Panc1 (cell line): ENCODE measurements around the gene ROBO4. TPM values are rescaled to one million over a fixed set of nuclear protein-coding genes. Genes with fewer than 3 reads are reported as not detected.

Experiments
- ATAC-seq: fragments of 200-7000 bp; cut with Tn5 transposase; 2 replicates; pipeline ENCODE4 v1.9.1; 2020; ENCODE audit warnings: mild to moderate bottlenecking, moderate library complexity
- BruUV-seq: library from RNA; stranded (reverse); fragments of 400-500 nt; replicated peaks from 2 replicates; lab custom pipeline; 2021; lab: Mats Ljungman, UMichigan
- CTCF ChIA-PET: fragments of 300-600 bp; sonication (Branson Sonifier 250); formaldehyde crosslinking; loops from one replicate; lab custom pipeline; 2022; ENCODE audit warnings: antibody characterized with exemption; lab: Charles Lee
- POLR2A ChIA-PET: fragments of 300-600 bp; sonication (Branson Sonifier 250); formaldehyde crosslinking; loops from one replicate; lab custom pipeline; 2022; ENCODE audit warnings: antibody characterized with exemption; lab: Charles Lee
- DNase-seq: peaks from one replicate; pipeline ENCODE4 v3.0.0-alpha.2; 2010; ENCODE audit warnings: low read depth, low spot score
- H3K27ac ChIP-seq: 2 replicates; pipeline ENCODE4 v1.5.1; 2011; ENCODE audit warnings: mild to moderate bottlenecking, low read length, inconsistent platforms
- H3K27me3 ChIP-seq: fragments of 200-500 bp; sonication (Bioruptor generic); 2 replicates; pipeline ENCODE4 v1.6.0; 2014; ENCODE audit warnings: low read length, inconsistent platforms; ENCODE audit not compliant: control insufficient read depth, insufficient read depth
- H3K36me3 ChIP-seq: fragments of 200-500 bp; sonication (Bioruptor generic); 2 replicates; pipeline ENCODE4 v1.5.1; 2014; ENCODE audit warnings: inconsistent platforms, mild to moderate bottlenecking, low read length, moderate library complexity; ENCODE audit not compliant: control insufficient read depth, insufficient read depth
- H3K4me1 ChIP-seq: 2 replicates; pipeline ENCODE4 v1.5.1; 2011; ENCODE audit warnings: inconsistent platforms, mild to moderate bottlenecking, low read length, moderate library complexity; ENCODE audit not compliant: control insufficient read depth, insufficient read depth
- H3K4me3 ChIP-seq, 2 experiments: 2 replicates each; pipeline ENCODE4 v1.5.1; 2011 to 2012; ENCODE audit warnings: low read depth in 2 of 2, low read length in 2 of 2, mild to moderate bottlenecking in 2 of 2, inconsistent platforms in 1 of 2, moderate library complexity in 1 of 2
- H3K9me3 ChIP-seq: fragments of 200-500 bp; sonication (Bioruptor generic); 2 replicates; pipeline ENCODE4 v1.5.1; 2014; ENCODE audit warnings: low read depth, mild to moderate bottlenecking, inconsistent platforms, low read length, moderate library complexity; ENCODE audit not compliant: control insufficient read depth, insufficient read depth
- POLR2AphosphoS5 ChIP-seq: IDR thresholded peaks from 2 replicates; pipeline ENCODE4 v1.6.1; 2012; ENCODE audit warnings: mild to moderate bottlenecking, low read depth, low read length, moderate library complexity
- SIN3A ChIP-seq: IDR thresholded peaks from 2 replicates; pipeline ENCODE4 v1.6.1; 2012; ENCODE audit warnings: low read depth, mild to moderate bottlenecking, low read length, moderate library complexity, borderline replicate concordance; ENCODE audit not compliant: insufficient read depth
- TCF7L2 ChIP-seq: IDR thresholded peaks from 2 replicates; pipeline ENCODE4 v1.6.1; 2011; ENCODE audit warnings: mild to moderate bottlenecking, low read depth, low read length, inconsistent platforms
- in situ Hi-C: cut with HindIII; loops from 2 replicates; pipeline ENCODE4 v1.10.0; 2016; ENCODE audit warnings: low sequenced_read_pairs, low pct_unique_long_range_greater_than_20kb
- intact Hi-C: fragments of 100-400 bp; cut with micrococcal nuclease; formaldehyde crosslinking; loops from one replicate; pipeline ENCODE4 v1.10.0; 2022; ENCODE audit not compliant: unreplicated experiment
- total RNA-seq: library from RNA; stranded (reverse); gene quantifications from one replicate; pipeline ENCODE4 v1.2.1, GENCODE V29; 2021; ENCODE audit not compliant: unreplicated experiment
- TF ChIP-seq, protein P1 (sequence below), 2 experiments: IDR thresholded peaks; 2 replicates each; pipeline ENCODE4 v1.6.1; 2011 to 2012; ENCODE audit warnings: low read depth in 2 of 2, control low read depth in 1 of 2, low read length in 1 of 2, mild to moderate bottlenecking in 1 of 2, moderate library complexity in 1 of 2; ENCODE audit not compliant: insufficient read depth in 1 of 2
- TF ChIP-seq, protein P2 (sequence below): fragments of 450-650 bp; IDR thresholded peaks from 2 replicates; pipeline ENCODE4 v1.5.1; 2017; ENCODE audit warnings: mild to moderate bottlenecking

The ROBO4 gene
- total RNA-seq, 1 experiment from 2014 or later: 0.26 TPM

DNA sequence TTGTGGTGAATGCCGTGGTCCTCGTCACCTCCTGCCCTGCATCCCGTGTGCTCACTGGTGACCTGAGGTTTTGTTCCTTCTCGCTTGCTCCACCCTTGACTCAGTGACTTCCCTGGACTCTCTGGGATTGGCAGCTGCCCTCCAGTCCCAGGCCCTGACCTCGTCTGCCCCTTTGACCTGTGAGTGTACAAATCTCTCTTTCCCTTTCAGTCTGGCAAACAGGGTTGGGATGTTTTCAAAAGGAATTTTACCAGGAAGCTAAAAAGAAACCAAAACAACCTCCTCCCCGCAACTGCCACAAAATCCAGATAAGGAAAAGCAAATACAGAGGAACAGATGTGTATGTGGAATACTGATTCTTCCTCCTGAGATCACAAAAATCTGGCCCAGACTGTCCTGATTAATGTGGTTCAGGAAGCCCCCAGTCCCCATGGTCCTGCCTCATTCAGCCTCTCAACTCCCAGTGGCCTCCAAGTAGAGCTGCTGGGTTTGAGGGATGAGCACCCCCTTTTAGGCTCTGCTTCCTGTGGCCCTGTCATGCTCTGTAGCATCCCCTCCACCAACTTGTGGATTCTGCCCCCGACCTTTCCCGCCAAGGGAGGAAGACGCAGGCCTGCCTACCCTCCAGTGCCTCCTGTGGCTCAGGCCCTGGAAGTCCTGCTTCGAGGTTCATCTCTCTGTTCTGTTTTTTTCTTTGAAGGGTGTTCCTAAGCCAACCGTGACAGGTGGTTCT is 15.2 kb downstream of the ROBO4 start:
- Histone ChIP-seq H3K9me3 (no peaks in the 10 kb centered on the region), H3K27me3 (no peaks in the 10 kb centered on the region; the same call in 1 of the 2 replicates), H3K4me1 (peaks cover 3% of the 10 kb centered on the region; the same call in 1 of the 2 replicates), H3K27ac (no peak overlapping the region), H3K36me3 (no peaks in the 10 kb centered on the region), H3K4me3 (no peak overlapping the region)
- POLR2A ChIA-PET: interaction anchor here (0.8 to 1.1 kb wide), 2 partner anchors 20 to 260 kb away, joined by 4 to 8 read pairs; partner anchors contain the start of gene TBRG1
- intact Hi-C loops: no loop called here
- TF ChIP-seq, protein P1, sequence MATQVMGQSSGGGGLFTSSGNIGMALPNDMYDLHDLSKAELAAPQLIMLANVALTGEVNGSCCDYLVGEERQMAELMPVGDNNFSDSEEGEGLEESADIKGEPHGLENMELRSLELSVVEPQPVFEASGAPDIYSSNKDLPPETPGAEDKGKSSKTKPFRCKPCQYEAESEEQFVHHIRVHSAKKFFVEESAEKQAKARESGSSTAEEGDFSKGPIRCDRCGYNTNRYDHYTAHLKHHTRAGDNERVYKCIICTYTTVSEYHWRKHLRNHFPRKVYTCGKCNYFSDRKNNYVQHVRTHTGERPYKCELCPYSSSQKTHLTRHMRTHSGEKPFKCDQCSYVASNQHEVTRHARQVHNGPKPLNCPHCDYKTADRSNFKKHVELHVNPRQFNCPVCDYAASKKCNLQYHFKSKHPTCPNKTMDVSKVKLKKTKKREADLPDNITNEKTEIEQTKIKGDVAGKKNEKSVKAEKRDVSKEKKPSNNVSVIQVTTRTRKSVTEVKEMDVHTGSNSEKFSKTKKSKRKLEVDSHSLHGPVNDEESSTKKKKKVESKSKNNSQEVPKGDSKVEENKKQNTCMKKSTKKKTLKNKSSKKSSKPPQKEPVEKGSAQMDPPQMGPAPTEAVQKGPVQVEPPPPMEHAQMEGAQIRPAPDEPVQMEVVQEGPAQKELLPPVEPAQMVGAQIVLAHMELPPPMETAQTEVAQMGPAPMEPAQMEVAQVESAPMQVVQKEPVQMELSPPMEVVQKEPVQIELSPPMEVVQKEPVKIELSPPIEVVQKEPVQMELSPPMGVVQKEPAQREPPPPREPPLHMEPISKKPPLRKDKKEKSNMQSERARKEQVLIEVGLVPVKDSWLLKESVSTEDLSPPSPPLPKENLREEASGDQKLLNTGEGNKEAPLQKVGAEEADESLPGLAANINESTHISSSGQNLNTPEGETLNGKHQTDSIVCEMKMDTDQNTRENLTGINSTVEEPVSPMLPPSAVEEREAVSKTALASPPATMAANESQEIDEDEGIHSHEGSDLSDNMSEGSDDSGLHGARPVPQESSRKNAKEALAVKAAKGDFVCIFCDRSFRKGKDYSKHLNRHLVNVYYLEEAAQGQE (IDR thresholded peaks at IDR 0.05; ENCODE audit: insufficient read depth in 1 of 2, low read depth in 2 of 2, low read length in 1 of 2): no peak
- TF ChIP-seq, protein P2, sequence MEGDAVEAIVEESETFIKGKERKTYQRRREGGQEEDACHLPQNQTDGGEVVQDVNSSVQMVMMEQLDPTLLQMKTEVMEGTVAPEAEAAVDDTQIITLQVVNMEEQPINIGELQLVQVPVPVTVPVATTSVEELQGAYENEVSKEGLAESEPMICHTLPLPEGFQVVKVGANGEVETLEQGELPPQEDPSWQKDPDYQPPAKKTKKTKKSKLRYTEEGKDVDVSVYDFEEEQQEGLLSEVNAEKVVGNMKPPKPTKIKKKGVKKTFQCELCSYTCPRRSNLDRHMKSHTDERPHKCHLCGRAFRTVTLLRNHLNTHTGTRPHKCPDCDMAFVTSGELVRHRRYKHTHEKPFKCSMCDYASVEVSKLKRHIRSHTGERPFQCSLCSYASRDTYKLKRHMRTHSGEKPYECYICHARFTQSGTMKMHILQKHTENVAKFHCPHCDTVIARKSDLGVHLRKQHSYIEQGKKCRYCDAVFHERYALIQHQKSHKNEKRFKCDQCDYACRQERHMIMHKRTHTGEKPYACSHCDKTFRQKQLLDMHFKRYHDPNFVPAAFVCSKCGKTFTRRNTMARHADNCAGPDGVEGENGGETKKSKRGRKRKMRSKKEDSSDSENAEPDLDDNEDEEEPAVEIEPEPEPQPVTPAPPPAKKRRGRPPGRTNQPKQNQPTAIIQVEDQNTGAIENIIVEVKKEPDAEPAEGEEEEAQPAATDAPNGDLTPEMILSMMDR: no peak
- TF ChIP-seq POLR2AphosphoS5: no peak
- DNase-seq (no peak), ATAC-seq (no peak; the same call in 1 of the 2 replicates)
- CTCF ChIA-PET: interaction anchor here (1.2 kb wide), 1 partner anchor 29 kb away, joined by 3 read pairs; no protein-coding TSS in a partner anchor
- in situ Hi-C loops: no loop called here
- BruUV-seq: no TSS peak

DNA sequence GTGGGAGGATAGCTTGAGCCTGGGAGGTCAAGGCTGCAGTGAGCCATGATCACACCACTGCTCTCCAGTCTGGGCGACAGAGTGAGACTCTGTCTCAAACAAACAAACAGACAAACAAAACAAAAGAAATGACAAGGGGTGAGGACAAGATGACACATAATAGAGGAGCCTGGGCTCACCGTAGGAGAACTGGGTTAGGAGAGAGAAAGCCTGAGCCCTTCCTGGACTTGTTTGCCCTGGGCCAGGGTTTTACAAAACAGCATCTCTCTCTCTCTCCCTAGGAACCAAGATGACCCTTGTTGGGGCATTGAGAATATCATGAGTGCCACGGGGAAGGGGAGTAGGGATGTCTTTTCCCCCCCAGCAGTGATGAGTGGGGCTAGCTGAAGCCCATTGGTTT is 16.7 kb downstream of the ROBO4 start:
- Histone ChIP-seq H3K9me3 (no peaks in the 10 kb centered on the region), H3K27me3 (no peaks in the 10 kb centered on the region), H3K36me3 (no peaks in the 10 kb centered on the region), H3K4me3 (no peak overlapping the region), H3K27ac (no peak overlapping the region), H3K4me1 (peaks cover 3% of the 10 kb centered on the region; the same call in 1 of the 2 replicates)
- no TSS peak for BruUV-seq
- ATAC-seq: no peak
- in situ Hi-C loops (no loop called here), intact Hi-C loops (no loop called here)
- TF ChIP-seq, protein P1 (IDR thresholded peaks at IDR 0.05; ENCODE audit: insufficient read depth in 1 of 2, low read depth in 2 of 2, low read length in 1 of 2): no peak
- TF ChIP-seq SIN3A: no peak
- no peak for TF ChIP-seq POLR2AphosphoS5
- no peak for TF ChIP-seq TCF7L2
- TF ChIP-seq, protein P2: no peak
- ChIA-PET POLR2A (no interaction called here), CTCF (no interaction called here)
- no peak for DNase-seq
